ENCODE data around the gene EXOG. TPM values are rescaled to one million over a fixed set of nuclear protein-coding genes. Genes with fewer than 3 reads are reported as not detected.

Gene EXOG
- total and polyA plus RNA-seq, 2 of the 13 experiments (the other 11 are each of a cell fraction or from before 2014, with no cell fraction given), result 5.5 to 9.5 TPM

- ATAC-seq (no peak), FAIRE-seq (no peak), DNase-seq (ENCODE audit: low spot score) (no peak)
- no peaks in the 10 kb centered on the region for H3K27me3 ChIP-seq (ENCODE audit: control insufficient read depth in 1 of 2, insufficient read depth in 2 of 2, low read length in 2 of 2)
- no TSS peak for BruUV-seq (replicated peaks)
- POLR2A ChIA-PET, result no interaction called here
- H3K4me3 ChIP-seq (replicated peaks in 1 of 3; ENCODE audit: insufficient read depth in 1 of 3, low read depth in 2 of 3, low read length in 3 of 3), result no peak overlapping the region
- H2AFZ ChIP-seq (ENCODE audit: low read length), result no peak overlapping the region
- 96% methylated on average over 7 of the region's 7 CpGs for WGBS (ENCODE audit: low lambda C conversion rate)
- in situ Hi-C loops (cut with HindIII; ENCODE audit: extremely low pct_ligation_motif_present, low pct_unique_long_range_greater_than_20kb) (loop anchor here (5.0 kb wide), 1 partner anchor 113 kb away; the partner anchor contains the start of gene SCN5A), intact Hi-C loops (cut with micrococcal nuclease; ENCODE audit: unreplicated experiment) (no loop called here)
- H3K27ac ChIP-seq (ENCODE audit: extremely low read length, insufficient read depth, low read length), result no peak overlapping the region
- CTCF ChIA-PET (ENCODE audit: low intra/inter-chr PET ratio, low total read pairs), result no interaction called here
- no peaks in the 10 kb centered on the region for H3K9me3 ChIP-seq (ENCODE audit: low read length)
- no peaks in the 10 kb centered on the region for H4K20me1 ChIP-seq (ENCODE audit: insufficient read depth, low read length)
- H3K4me1 ChIP-seq (ENCODE audit: insufficient read depth, low read length), result no peaks in the 10 kb centered on the region
- H3K79me2 ChIP-seq (ENCODE audit: insufficient read depth, low read length), result no peaks in the 10 kb centered on the region
- TF ChIP-seq MAFF (IDR thresholded peaks at IDR 0.05; ENCODE audit: low read depth, low read length) (peak; percentile 42; the same call in 1 of the 2 replicates), ZNF501 (CRISPR knock-in tag; IDR thresholded peaks at IDR 0.05) (no peak), MAFK (conservative IDR thresholded peaks at IDR 0.05 in 1 of 2, IDR thresholded peaks at IDR 0.05 in 1 of 2; ENCODE audit: low read length in 2 of 2) (peak; percentile 61 to 78)
- no peaks in the 10 kb centered on the region for H3K36me3 ChIP-seq (replicated peaks in 1 of 2; ENCODE audit: control insufficient read depth in 1 of 2, insufficient read depth in 2 of 2, low read length in 2 of 2)
- H3K4me2 ChIP-seq (ENCODE audit: low read depth, low read length), result no peak overlapping the region
- H3K9ac ChIP-seq (ENCODE audit: insufficient read depth, low read depth, low read length), result no peak overlapping the region
Observed at GRCh38 chr3:38534604-38535003, 38.5 kb downstream of the EXOG start.

GRCh38 chr3:38536671-38537070 is 40.5 kb downstream of the EXOG start:
- H3K36me3 ChIP-seq (replicated peaks in 1 of 2; ENCODE audit: control insufficient read depth in 1 of 2, insufficient read depth in 2 of 2, low read length in 2 of 2), result no peaks in the 10 kb centered on the region
- DNase-seq (ENCODE audit: low spot score) (no peak), ATAC-seq (no peak), FAIRE-seq (no peak)
- no peaks in the 10 kb centered on the region for H3K27me3 ChIP-seq (ENCODE audit: control insufficient read depth in 1 of 2, insufficient read depth in 2 of 2, low read length in 2 of 2)
- ChIA-PET CTCF (ENCODE audit: low intra/inter-chr PET ratio, low total read pairs) (no interaction called here), POLR2A (no interaction called here)
- H3K9ac ChIP-seq (ENCODE audit: insufficient read depth, low read depth, low read length), result no peak overlapping the region
- H3K9me3 ChIP-seq (ENCODE audit: low read length), result no peaks in the 10 kb centered on the region
- no peaks in the 10 kb centered on the region for H4K20me1 ChIP-seq (ENCODE audit: insufficient read depth, low read length)
- H3K4me2 ChIP-seq (ENCODE audit: low read depth, low read length), result no peak overlapping the region
- in situ Hi-C loops (cut with HindIII; ENCODE audit: extremely low pct_ligation_motif_present, low pct_unique_long_range_greater_than_20kb), result no loop called here
- H3K79me2 ChIP-seq (ENCODE audit: insufficient read depth, low read length), result no peaks in the 10 kb centered on the region
- no peak overlapping the region for H2AFZ ChIP-seq (ENCODE audit: low read length)
- WGBS (ENCODE audit: low lambda C conversion rate), result 76% methylated on average over 3 of the region's 3 CpGs
- intact Hi-C loops (cut with micrococcal nuclease; ENCODE audit: unreplicated experiment), result no loop called here
- no TSS peak for BruUV-seq (replicated peaks)
- no peak for TF ChIP-seq DBP (CRISPR knock-in tag; IDR thresholded peaks at IDR 0.05; ENCODE audit: not compliant biosample characterization)
- TF ChIP-seq ELF1 (CRISPR knock-in tag; IDR thresholded peaks at IDR 0.05), result no peak
- TF ChIP-seq E2F5 (CRISPR knock-in tag; conservative IDR thresholded peaks at IDR 0.05), result no peak
- no peak for TF ChIP-seq FOXK1 (CRISPR knock-in tag; IDR thresholded peaks at IDR 0.05; ENCODE audit: borderline replicate concordance, low read depth)
- TF ChIP-seq BORCS8-MEF2B (CRISPR knock-in tag; IDR thresholded peaks at IDR 0.05), result no peak
- TF ChIP-seq THYN1 (CRISPR knock-in tag; IDR thresholded peaks at IDR 0.05; ENCODE audit: borderline replicate concordance, low read depth), result no peak
- H3K27ac ChIP-seq (ENCODE audit: extremely low read length, insufficient read depth, low read length), result no peak overlapping the region
- no peak overlapping the region for H3K4me3 ChIP-seq (replicated peaks in 1 of 3; ENCODE audit: insufficient read depth in 1 of 3, low read depth in 2 of 3, low read length in 3 of 3)
- no peaks in the 10 kb centered on the region for H3K4me1 ChIP-seq (ENCODE audit: insufficient read depth, low read length)
